IMR-90 (cell line): Measurements from ENCODE around the gene CEP70. TPM values are rescaled to one million over a fixed set of nuclear protein-coding genes. Genes with fewer than 3 reads are reported as not detected.

ENCODE experiments used
- ATAC-seq: fragments of 200-7000 bp; cut with Tn5 transposase; 2 replicates; pipeline ENCODE4 v1.9.1; 2020; ENCODE audit warnings: low read depth, mild to moderate bottlenecking, moderate library complexity
- BruUV-seq: library from RNA; stranded (reverse); fragments of 400-500 nt; replicated peaks from 2 replicates; lab custom pipeline; 2021; lab: Mats Ljungman, UMichigan
- CTCF ChIA-PET: fragments of 300-600 bp; formaldehyde crosslinking; extraction: SDS; loops from one replicate; lab custom pipeline; 2021; ENCODE audit warnings: antibody characterized with exemption; lab: Yijun Ruan, JAX
- POLR2A ChIA-PET: fragments of 300-600 bp; sonication (Branson Sonifier 250); formaldehyde crosslinking; loops from one replicate; lab custom pipeline; 2022; ENCODE audit warnings: antibody characterized with exemption; ENCODE audit not compliant: unreplicated experiment; lab: Charles Lee
- DNase-seq: peaks from one replicate; pipeline ENCODE4 v3.0.0; 2013
- H2AFZ ChIP-seq: replicated peaks from 2 replicates; pipeline ENCODE3; 2013; ENCODE audit warnings: low read length, mild to moderate bottlenecking; ENCODE audit not compliant: poor library complexity
- H2AK5ac ChIP-seq: 2 replicates; pipeline ENCODE4 v1.6.1; 2013; ENCODE audit warnings: low read depth, low read length, inconsistent platforms
- H2AK9ac ChIP-seq: replicated peaks from 2 replicates; pipeline ENCODE3; 2013; ENCODE audit warnings: mild to moderate bottlenecking, low read depth, low read length, moderate library complexity; ENCODE audit not compliant: poor library complexity
- H2BK120ac ChIP-seq: 2 replicates; pipeline ENCODE4 v1.6.1; 2013; ENCODE audit warnings: low read depth, low read length, inconsistent platforms
- H2BK15ac ChIP-seq: 3 replicates; pipeline ENCODE4 v1.6.1; 2013; ENCODE audit warnings: low read depth, low read length, inconsistent platforms
- H2BK20ac ChIP-seq: 2 replicates; pipeline ENCODE4 v1.6.1; 2013; ENCODE audit warnings: low read depth, mild to moderate bottlenecking, inconsistent platforms, low read length, moderate library complexity
- H2BK5ac ChIP-seq: 2 replicates; pipeline ENCODE4 v1.6.1; 2013; ENCODE audit warnings: mild to moderate bottlenecking, low read depth, low read length, inconsistent platforms; ENCODE audit not compliant: poor library complexity, severe bottlenecking
- H3K14ac ChIP-seq: replicated peaks from 2 replicates; pipeline ENCODE4 v1.6.1; 2013; ENCODE audit warnings: low read depth, low read length, inconsistent platforms
- H3K18ac ChIP-seq: 2 replicates; pipeline ENCODE4 v1.6.1; 2013; ENCODE audit warnings: low read depth, low read length, control low read depth
- H3K23ac ChIP-seq: 2 replicates; pipeline ENCODE4 v1.6.1; 2013; ENCODE audit warnings: low read depth, low read length, inconsistent platforms
- H3K27ac ChIP-seq: 2 replicates; pipeline ENCODE4 v1.5.1; 2013; ENCODE audit warnings: mild to moderate bottlenecking, control low read depth, low read length; ENCODE audit not compliant: insufficient read depth
- H3K27me3 ChIP-seq: 2 replicates; pipeline ENCODE4 v1.6.1; 2013; ENCODE audit warnings: low read length; ENCODE audit not compliant: control insufficient read depth, insufficient read depth
- H3K36me3 ChIP-seq: 2 replicates; pipeline ENCODE4 v1.6.1; 2013; ENCODE audit warnings: low read length, mixed read lengths; ENCODE audit not compliant: control insufficient read depth, insufficient read depth
- H3K4ac ChIP-seq: 2 replicates; pipeline ENCODE4 v1.6.1; 2013; ENCODE audit warnings: low read depth, low read length, inconsistent platforms
- H3K4me1 ChIP-seq: 2 replicates; pipeline ENCODE4 v1.6.1; 2013; ENCODE audit warnings: low read length, mixed read lengths; ENCODE audit not compliant: control insufficient read depth, insufficient read depth
- H3K4me2 ChIP-seq: 2 replicates; pipeline ENCODE4 v1.6.1; 2013; ENCODE audit warnings: low read depth, mild to moderate bottlenecking, control low read depth, low read length, moderate library complexity
- H3K4me3 ChIP-seq: 2 replicates; pipeline ENCODE4 v1.5.1; 2013; ENCODE audit warnings: low read depth, mild to moderate bottlenecking, control low read depth, low read length, moderate library complexity; ENCODE audit not compliant: insufficient read depth
- H3K56ac ChIP-seq: 2 replicates; pipeline ENCODE4 v1.6.1; 2013; ENCODE audit warnings: low read length, inconsistent platforms; ENCODE audit not compliant: insufficient read depth; ENCODE audit errors: extremely low read depth
- H3K79me1 ChIP-seq, 2 experiments: 2 replicates each; pipeline ENCODE4 v1.6.1; 2013; ENCODE audit warnings: low read length in 2 of 2, inconsistent platforms in 1 of 2, low read depth in 1 of 2
- H3K9ac ChIP-seq: 2 replicates; pipeline ENCODE4 v1.6.1; 2013; ENCODE audit warnings: low read depth, low read length, control low read depth
- H3K9me1 ChIP-seq: 2 replicates; pipeline ENCODE4 v1.6.1; 2013; ENCODE audit warnings: low read length, inconsistent platforms; ENCODE audit not compliant: insufficient read depth
- H3K9me3 ChIP-seq: 2 replicates; pipeline ENCODE4 v1.6.1; 2013; ENCODE audit warnings: low read length; ENCODE audit not compliant: control insufficient read depth, insufficient read depth
- H4K20me1 ChIP-seq: 2 replicates; pipeline ENCODE4 v1.6.1; 2013; ENCODE audit warnings: low read length, inconsistent platforms; ENCODE audit not compliant: insufficient read depth
- H4K5ac ChIP-seq: 2 replicates; pipeline ENCODE4 v1.6.1; 2013; ENCODE audit warnings: mild to moderate bottlenecking, low read depth, low read length, control low read depth
- H4K8ac ChIP-seq, 2 experiments: 2 replicates each; pipeline ENCODE4 v1.6.1; 2013; ENCODE audit warnings: low read depth in 2 of 2, low read length in 2 of 2, control low read depth in 1 of 2, inconsistent platforms in 1 of 2
- H4K91ac ChIP-seq: 2 replicates; pipeline ENCODE4 v1.6.1; 2013; ENCODE audit warnings: low read depth, low read length, inconsistent platforms; ENCODE audit not compliant: insufficient read depth
- BHLHE40 ChIP-seq: fragments of 150-350 bp; IDR thresholded peaks from 2 replicates; pipeline ENCODE4 v1.6.1; 2016; ENCODE audit warnings: mild to moderate bottlenecking, low read depth, low read length
- CEBPB ChIP-seq: IDR thresholded peaks from 2 replicates; pipeline ENCODE4 v1.6.1; 2012; ENCODE audit warnings: low read depth, low read length, improper control_type of control experiment
- CHD1 ChIP-seq: IDR thresholded peaks from 2 replicates; pipeline ENCODE4 v1.6.1; 2012; ENCODE audit warnings: low read depth, low read length, improper control_type of control experiment
- CTCF ChIP-seq: conservative IDR thresholded peaks from 2 replicates; pipeline ENCODE4 v1.5.1; 2012; ENCODE audit warnings: mild to moderate bottlenecking, low read depth, low read length, improper control_type of control experiment
- ELK1 ChIP-seq: fragments of 150-350 bp; IDR thresholded peaks from 2 replicates; pipeline ENCODE4 v1.6.1; 2016; ENCODE audit warnings: low read depth, mild to moderate bottlenecking, low read length, moderate library complexity, borderline replicate concordance
- FOS ChIP-seq: fragments of 150-350 bp; IDR thresholded peaks from 2 replicates; pipeline ENCODE4 v1.6.1; 2016; ENCODE audit warnings: low read depth, low read length
- MAFK ChIP-seq: IDR thresholded peaks from 2 replicates; pipeline ENCODE4 v1.6.1; 2012; ENCODE audit warnings: low read depth, low read length, improper control_type of control experiment
- MAZ ChIP-seq: IDR thresholded peaks from 2 replicates; pipeline ENCODE4 v1.6.1; 2012; ENCODE audit warnings: low read depth, mild to moderate bottlenecking, low read length, improper control_type of control experiment, moderate library complexity, borderline replicate concordance
- MXI1 ChIP-seq: IDR thresholded peaks from 2 replicates; pipeline ENCODE4 v1.6.1; 2012; ENCODE audit warnings: low read depth, mild to moderate bottlenecking, low read length, moderate library complexity, borderline replicate concordance
- NFE2L2 ChIP-seq: fragments of 150-350 bp; IDR thresholded peaks from 2 replicates; pipeline ENCODE4 v1.6.1; 2016; ENCODE audit warnings: low read depth, mild to moderate bottlenecking, low read length
- POLR2A ChIP-seq: IDR thresholded peaks from 2 replicates; pipeline ENCODE4 v1.6.1; 2012; ENCODE audit warnings: mild to moderate bottlenecking, low read depth, low read length
- RAD21 ChIP-seq: IDR thresholded peaks from 2 replicates; pipeline ENCODE4 v1.6.1; 2012; ENCODE audit warnings: low read length, improper control_type of control experiment
- RCOR1 ChIP-seq: IDR thresholded peaks from 2 replicates; pipeline ENCODE4 v1.6.1; 2012; ENCODE audit warnings: mild to moderate bottlenecking, low read length, improper control_type of control experiment; ENCODE audit not compliant: insufficient replicate concordance
- RFX5 ChIP-seq: IDR thresholded peaks from 2 replicates; pipeline ENCODE4 v1.8.0; 2012; ENCODE audit warnings: low read depth, mild to moderate bottlenecking, low read length, moderate library complexity
- SMC3 ChIP-seq: fragments of 150-350 bp; IDR thresholded peaks from 2 replicates; pipeline ENCODE4 v1.6.1; 2016; ENCODE audit warnings: low read depth, mild to moderate bottlenecking, antibody characterized with exemption, low read length, moderate library complexity
- USF2 ChIP-seq: fragments of 150-350 bp; IDR thresholded peaks from 2 replicates; pipeline ENCODE4 v1.6.1; 2017; ENCODE audit warnings: mild to moderate bottlenecking, antibody characterized with exemption, low read length, low read depth
- WGBS, 2 experiments: methylation state at CpG; one replicate each; pipeline versions ENCODE4 v1.1.5 to v1.1.7; 2013; ENCODE audit warnings: missing lambda C conversion rate in 2 of 2; ENCODE audit not compliant: insufficient read length in 1 of 2; ENCODE audit errors: extremely low coverage in 2 of 2; 5-methylcytosine and 5-hydroxymethylcytosine counted together
- dilution Hi-C: fragments of 300-500 bp; cut with HindIII; formaldehyde crosslinking; loops from one replicate; pipeline ENCODE4 v1.14.3; 2018; ENCODE audit warnings: low sequenced_read_pairs; ENCODE audit not compliant: unreplicated experiment
- in situ Hi-C: fragments of 300-500 bp; cut with MboI; formaldehyde crosslinking; loops from 3 replicates; pipeline ENCODE4 v1.14.3; 2019; ENCODE audit warnings: low sequenced_read_pairs, inconsistent platforms, mixed read lengths
- intact Hi-C: fragments of 100-400 bp; cut with micrococcal nuclease; formaldehyde crosslinking; loops from 2 replicates; pipeline ENCODE4 v1.10.0; 2022
- polyA plus RNA-seq, 3 experiments: library from polyadenylated mRNA; depleted of rRNA; stranded (reverse); fragments of >200 nt; gene quantifications; 2 replicates each; pipeline ENCODE4 v1.2.3, GENCODE V29; 2012; ENCODE audit warnings: low replicate concordance in 1 of 3
- total RNA-seq: library from RNA; depleted of rRNA; stranded (reverse); fragments of >200 nt; gene quantifications from 2 replicates; pipeline ENCODE4 v1.2.3, GENCODE V29; 2012

Gene CEP70
- total and polyA plus RNA-seq, 2 of the 4 experiments (the other 2 are of a cell fraction), result 4.6 to 11.1 TPM

- Histone ChIP-seq H4K20me1 (no peaks in the 10 kb centered on the region), H4K91ac (no peak overlapping the region), H2AK9ac (no peak overlapping the region), H2BK5ac (no peak overlapping the region), H3K9me3 (no peaks in the 10 kb centered on the region), H3K4me1 (no peaks in the 10 kb centered on the region), H3K79me1 (no peaks in the 10 kb centered on the region), H2BK15ac (no peak overlapping the region), H2BK20ac (no peak overlapping the region), H3K36me3 (no peaks in the 10 kb centered on the region), H3K18ac (no peak overlapping the region), H4K8ac (no peak overlapping the region), H4K5ac (no peak overlapping the region), H3K27ac (no peak overlapping the region), H3K56ac (no peak overlapping the region), H2BK120ac (no peak overlapping the region), H3K9ac (no peak overlapping the region), H3K4me2 (no peak overlapping the region), H2AFZ (no peak overlapping the region), H3K9me1 (no peaks in the 10 kb centered on the region), H3K27me3 (peaks cover 9% of the 10 kb centered on the region), H3K14ac (no peak overlapping the region), H3K4ac (no peak overlapping the region), H2AK5ac (no peak overlapping the region), H3K4me3 (no peak overlapping the region), H3K23ac (no peak overlapping the region; the same call in 1 of the 2 replicates)
- DNase-seq (no peak), ATAC-seq (no peak)
- WGBS, 2 experiments, result no CpG with 5 or more reads among the region's 4 CpGs
- dilution Hi-C loops, result no loop called here
- POLR2A ChIA-PET, result no interaction called here
- intact Hi-C loops, result no loop called here
- in situ Hi-C loops, result no loop called here
- CTCF ChIA-PET, result no interaction called here
- no TSS peak for BruUV-seq
- TF ChIP-seq FOS (no peak), NFE2L2 (no peak), ELK1 (no peak), BHLHE40 (no peak), RAD21 (no peak), CHD1 (no peak), RFX5 (no peak), SMC3 (no peak), CTCF (no peak), POLR2A (no peak), MAFK (no peak), MXI1 (no peak), USF2 (no peak), MAZ (no peak), CEBPB (no peak), RCOR1 (no peak)
Measured at GRCh38 chr3:138461896-138462295, 132.2 kb downstream of the CEP70 start.
